Urothelium cell line (cell line): ENCODE data around the gene PHACTR2.
"Not testable (repeated sequence)": the region's sequence is repeated elsewhere in the genome, so short reads cannot be mapped to it uniquely, and the experiment has no call there.

Experiments
- DNase-seq: peaks from one replicate; pipeline ENCODE4 v3.0.0; 2011; ENCODE audit warnings: low spot score, mixed read lengths
- FAIRE-seq: peaks from 2 replicates; lab custom pipeline; 2011; peaks lifted over from hg19 to GRCh38; lab: Jason Lieb, UNC

Gene PHACTR2

GRCh38 chr6:143758551-143758950, 80.8 kb downstream of the PHACTR2 start:
- no peak for FAIRE-seq
- no peak for DNase-seq

- DNase-seq = no peak
- FAIRE-seq = no peak
Observed at GRCh38 chr6:143759666-143760065, 81.9 kb downstream of the PHACTR2 start.

GRCh38 chr6:143761074-143761473, 83.3 kb downstream of the PHACTR2 start:
- FAIRE-seq = peak; percentile 13
- DNase-seq = no peak

- no peak for FAIRE-seq
- no peak for DNase-seq
Observed at GRCh38 chr6:143762126-143762525, 84.4 kb downstream of the PHACTR2 start.

GRCh38 chr6:143765422-143766184, 87.8 kb downstream of the PHACTR2 start:
- FAIRE-seq (no peak), DNase-seq (no peak)

- no peak for DNase-seq
- no peak for FAIRE-seq
Observed at GRCh38 chr6:143766185-143766553, 88.4 kb downstream of the PHACTR2 start.

GRCh38 chr6:143767433-143767832, 89.7 kb downstream of the PHACTR2 start:
- DNase-seq (no peak), FAIRE-seq (no peak)

GRCh38 chr6:143772116-143773086, 94.6 kb downstream of the PHACTR2 start:
- FAIRE-seq = no peak

GRCh38 chr6:143773506-143774150, 95.9 kb downstream of the PHACTR2 start:
- FAIRE-seq (no peak), DNase-seq (no peak)

More at GRCh38 chr6:143772116-143773086, 94.6 kb downstream of the PHACTR2 start:
- DNase-seq = no peak

- DNase-seq = no peak
- no peak for FAIRE-seq
Observed at GRCh38 chr6:143774347-143774746, 96.6 kb downstream of the PHACTR2 start.

- DNase-seq = no peak
- no peak for FAIRE-seq
Observed at GRCh38 chr6:143775336-143775735, 97.6 kb downstream of the PHACTR2 start.

- DNase-seq (no peak), FAIRE-seq (no peak)
Observed at GRCh38 chr6:143778926-143779325, 101.2 kb downstream of the PHACTR2 start.

- DNase-seq = no peak
- no peak for FAIRE-seq
Observed at GRCh38 chr6:143782481-143782880, 104.7 kb downstream of the PHACTR2 start.

GRCh38 chr6:143783077-143783476, 105.3 kb downstream of the PHACTR2 start:
- DNase-seq = no peak
- FAIRE-seq = no peak

GRCh38 chr6:143784316-143784715, 106.6 kb downstream of the PHACTR2 start:
- FAIRE-seq (peak; percentile 52), DNase-seq (no peak)

GRCh38 chr6:143786371-143786770, 108.6 kb downstream of the PHACTR2 start:
- not testable (repeated sequence) for DNase-seq, FAIRE-seq

- DNase-seq (no peak), FAIRE-seq (no peak)
Observed at GRCh38 chr6:143792402-143793279, 114.9 kb downstream of the PHACTR2 start.

GRCh38 chr6:143793280-143793619, 115.5 kb downstream of the PHACTR2 start:
- FAIRE-seq (no peak), DNase-seq (no peak)

- not testable (repeated sequence) for FAIRE-seq, DNase-seq
Observed at GRCh38 chr6:143796551-143796950, 118.8 kb downstream of the PHACTR2 start.

- not testable (repeated sequence) for DNase-seq, FAIRE-seq
Observed at GRCh38 chr6:143798487-143798886, 120.7 kb downstream of the PHACTR2 start.
